ENCODE measurements around the gene BHMT2. TPM values are rescaled to one million over a fixed set of nuclear protein-coding genes. Genes with fewer than 3 reads are reported as not detected.

The BHMT2 gene
- total and polyA plus RNA-seq, 2 of the 13 experiments (the other 11 are each of a cell fraction or from before 2014, with no cell fraction given), result 13.8 to 18.8 TPM

DNA sequence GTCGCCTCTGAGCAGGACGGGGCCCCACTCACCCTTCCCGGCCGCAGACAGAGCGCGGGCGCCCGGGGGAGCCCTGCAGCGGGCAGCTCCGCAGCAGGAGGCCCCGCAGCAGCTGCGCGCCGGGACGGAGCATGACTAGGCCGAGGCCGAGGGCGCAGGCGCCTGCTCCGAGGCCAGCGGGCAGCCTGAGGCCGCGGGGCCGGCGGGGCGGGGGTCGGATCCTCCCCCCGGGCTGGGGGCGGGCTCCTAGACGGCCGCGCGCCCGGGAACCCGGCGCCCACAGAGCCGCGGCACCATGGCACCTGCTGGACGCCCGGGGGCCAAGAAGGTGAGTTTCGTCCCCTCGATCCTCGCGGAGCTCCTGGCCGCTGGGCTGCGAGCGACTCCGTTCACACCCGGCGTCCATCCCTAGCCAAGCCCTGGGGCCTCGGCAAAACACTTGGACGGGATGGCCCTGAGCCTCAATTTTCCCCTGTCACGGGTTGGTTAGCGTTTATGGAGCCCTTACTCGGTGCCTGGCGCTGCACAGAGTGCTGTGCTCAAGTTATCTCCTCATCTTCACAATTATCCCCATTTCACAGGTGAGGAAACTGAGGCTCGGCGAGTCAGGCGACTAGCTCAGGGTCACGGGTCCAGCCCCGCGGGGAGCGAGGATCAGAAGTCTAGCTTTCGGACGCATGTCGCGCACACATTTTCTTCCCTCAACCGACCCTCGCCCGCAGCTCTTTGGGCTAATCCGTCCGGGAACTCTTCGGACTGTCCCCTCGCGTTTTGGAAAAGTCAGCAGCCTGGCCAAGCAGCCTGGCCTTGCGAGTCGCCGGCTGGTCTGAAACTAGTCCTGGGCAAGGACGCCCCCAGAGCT, at the start of gene BHMT2, which contains the start of gene DMGDH (continued):
- TF ChIP-seq ZNF737 (CRISPR knock-in tag; IDR thresholded peaks at IDR 0.05; ENCODE audit: borderline replicate concordance) (0 out of 2 replicates have a peak, but pooled peaks have one; percentile 57), HOXD1 (CRISPR knock-in tag; IDR thresholded peaks at IDR 0.05) (no peak), ZNF276 (CRISPR knock-in tag; IDR thresholded peaks at IDR 0.05; ENCODE audit: low read depth) (peak; percentile 76; the same call in 1 of the 2 replicates), ZNF230 (CRISPR knock-in tag; IDR thresholded peaks at IDR 0.05) (peak; percentile 47; the same call in 1 of the 2 replicates), RFXAP (CRISPR knock-in tag; IDR thresholded peaks at IDR 0.05; ENCODE audit: borderline replicate concordance) (no peak), SP5 (CRISPR knock-in tag; IDR thresholded peaks at IDR 0.05; ENCODE audit: borderline replicate concordance, low read depth) (no peak), MIER2 (CRISPR knock-in tag; IDR thresholded peaks at IDR 0.05) (no peak), ATF7-NPFF (CRISPR knock-in tag; IDR thresholded peaks at IDR 0.05; ENCODE audit: low read depth) (peak; percentile 78; the same call in 1 of the 2 replicates), TMF1 (CRISPR knock-in tag; IDR thresholded peaks at IDR 0.05; ENCODE audit: low read depth) (peak; percentile 88), HCFC1 (IDR thresholded peaks at IDR 0.05; ENCODE audit: low read depth, low read length) (no peak), ZNF776 (CRISPR knock-in tag; IDR thresholded peaks at IDR 0.05) (peak; percentile 60; the same call in 1 of the 2 replicates), ZNF451 (CRISPR knock-in tag; IDR thresholded peaks at IDR 0.05) (0 out of 2 replicates have a peak, but pooled peaks have one; percentile 32), POLR2A (IDR thresholded peaks at IDR 0.05; ENCODE audit: insufficient read depth in 1 of 2, low read depth in 2 of 2, low read length in 2 of 2) (peak; percentile 59 to 63), ZFX (CRISPR knock-in tag; IDR thresholded peaks at IDR 0.05; ENCODE audit: low read depth) (peak; percentile 97), ZMYM4 (CRISPR knock-in tag; IDR thresholded peaks at IDR 0.05) (peak; percentile 42; the same call in 1 of the 2 replicates), FLYWCH1 (CRISPR knock-in tag; IDR thresholded peaks at IDR 0.05) (no peak), NFKB2 (CRISPR knock-in tag; IDR thresholded peaks at IDR 0.05; ENCODE audit: borderline replicate concordance) (no peak), MTF1 (CRISPR knock-in tag; IDR thresholded peaks at IDR 0.05) (no peak)
- TF ChIP-seq, protein P1, sequence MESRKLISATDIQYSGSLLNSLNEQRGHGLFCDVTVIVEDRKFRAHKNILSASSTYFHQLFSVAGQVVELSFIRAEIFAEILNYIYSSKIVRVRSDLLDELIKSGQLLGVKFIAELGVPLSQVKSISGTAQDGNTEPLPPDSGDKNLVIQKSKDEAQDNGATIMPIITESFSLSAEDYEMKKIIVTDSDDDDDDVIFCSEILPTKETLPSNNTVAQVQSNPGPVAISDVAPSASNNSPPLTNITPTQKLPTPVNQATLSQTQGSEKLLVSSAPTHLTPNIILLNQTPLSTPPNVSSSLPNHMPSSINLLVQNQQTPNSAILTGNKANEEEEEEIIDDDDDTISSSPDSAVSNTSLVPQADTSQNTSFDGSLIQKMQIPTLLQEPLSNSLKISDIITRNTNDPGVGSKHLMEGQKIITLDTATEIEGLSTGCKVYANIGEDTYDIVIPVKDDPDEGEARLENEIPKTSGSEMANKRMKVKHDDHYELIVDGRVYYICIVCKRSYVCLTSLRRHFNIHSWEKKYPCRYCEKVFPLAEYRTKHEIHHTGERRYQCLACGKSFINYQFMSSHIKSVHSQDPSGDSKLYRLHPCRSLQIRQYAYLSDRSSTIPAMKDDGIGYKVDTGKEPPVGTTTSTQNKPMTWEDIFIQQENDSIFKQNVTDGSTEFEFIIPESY (CRISPR knock-in tag; IDR thresholded peaks at IDR 0.05), result no peak
- TF ChIP-seq, protein P2, sequence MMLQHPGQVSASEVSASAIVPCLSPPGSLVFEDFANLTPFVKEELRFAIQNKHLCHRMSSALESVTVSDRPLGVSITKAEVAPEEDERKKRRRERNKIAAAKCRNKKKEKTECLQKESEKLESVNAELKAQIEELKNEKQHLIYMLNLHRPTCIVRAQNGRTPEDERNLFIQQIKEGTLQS (CRISPR knock-in tag; IDR thresholded peaks at IDR 0.05), result 0 out of 2 replicates have a peak, but pooled peaks have one; percentile 13
